GM12891 (cell line): ENCODE measurements around the gene CDCP1.

Experiments used
- POLR2A ChIP-seq: IDR thresholded peaks from 2 replicates; pipeline ENCODE4 v1.6.1; 2011; ENCODE audit warnings: low read depth, low read length, control low read depth
- POLR2AphosphoS5 ChIP-seq: IDR thresholded peaks from 2 replicates; pipeline ENCODE4 v1.6.1; 2011; ENCODE audit warnings: low read depth, low read length, control low read depth
- SPI1 ChIP-seq: IDR thresholded peaks from 2 replicates; pipeline ENCODE4 v1.6.1; 2011; ENCODE audit warnings: low read depth, low read length, control low read depth
- TAF1 ChIP-seq: IDR thresholded peaks from 2 replicates; pipeline ENCODE4 v1.6.1; 2011; ENCODE audit warnings: low read depth, low read length, control low read depth

DNA sequence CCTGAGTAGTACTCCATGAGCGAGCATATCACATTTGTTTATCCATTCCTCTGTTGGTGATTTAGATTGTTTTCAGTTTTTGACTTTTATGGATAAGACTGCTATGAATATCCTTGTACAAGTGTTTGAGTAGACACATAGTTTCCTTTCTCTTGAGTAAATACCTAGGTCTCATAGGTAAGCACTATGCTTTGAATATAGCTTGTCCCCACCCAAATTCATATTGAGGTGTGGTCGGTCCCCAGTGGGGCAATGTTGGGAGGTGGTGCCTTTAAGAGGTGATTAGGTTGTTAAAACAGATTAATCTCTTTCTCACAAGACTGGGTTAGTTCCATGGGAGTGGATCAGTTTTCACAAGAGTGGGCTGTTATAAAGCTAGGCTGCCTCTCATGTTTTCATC, 42.8 kb downstream of the CDCP1 start:
- no peak for TF ChIP-seq POLR2A
- no peak for TF ChIP-seq POLR2AphosphoS5
- TF ChIP-seq SPI1, result no peak
- no peak for TF ChIP-seq TAF1
